Ovary (tissue), 9 donors: ENCODE measurements around the gene BHLHE23. TPM values are rescaled to one million over a fixed set of nuclear protein-coding genes. Genes with fewer than 3 reads are reported as not detected.
A peak's percentile ranks its signal among the peaks of the same experiment; 100 is the strongest.

ENCODE experiments used
- DNase-seq, 5 donors: peaks; one replicate each; pipeline ENCODE4 v3.0.0-alpha.2; 2019 to 2020
- H3K27ac ChIP-seq, 2 donors: fragments of 200-600 bp; one replicate each; pipeline versions ENCODE4 v1.5.1 to v1.8.0; 2019 to 2022
- H3K27me3 ChIP-seq: fragments of 200-600 bp; one replicate; pipeline ENCODE4 v1.8.0; 2022
- H3K36me3 ChIP-seq: fragments of 200-600 bp; sonication (generic); one replicate; pipeline ENCODE4 v1.5.1; 2019
- H3K4me1 ChIP-seq: one replicate; pipeline ENCODE4 v1.8.1; 2013; ENCODE audit warnings: mild to moderate bottlenecking, moderate library complexity; ENCODE audit not compliant: insufficient read depth
- H3K4me3 ChIP-seq: fragments of 200-600 bp; sonication (generic); one replicate; pipeline ENCODE4 v1.5.1; 2017
- H3K9me3 ChIP-seq, 2 donors: fragments of 200-600 bp in 1 of 2; sonication (generic) in 1 of 2; one replicate each; pipeline versions ENCODE4 v1.5.1 to v1.8.1; 2013 to 2019; ENCODE audit warnings: mild to moderate bottlenecking in 1 of 2, moderate library complexity in 1 of 2
- CTCF ChIP-seq, 3 donors: fragments of 450-650 bp in 2 of 3; fragments of 200-600 bp in 1 of 3; IDR thresholded peaks; one replicate each; pipeline versions ENCODE4 v1.5.1 to v1.8.0; 2016 to 2022; ENCODE audit warnings: antibody characterized with exemption in 3 of 3, mild to moderate bottlenecking in 1 of 3
- EP300 ChIP-seq: sonication (generic); formaldehyde crosslinking; IDR thresholded peaks from one replicate; pipeline ENCODE4 v1.6.1; 2017; ENCODE audit warnings: antibody characterized with exemption
- POLR2A ChIP-seq: fragments of 450-650 bp; IDR thresholded peaks from one replicate; pipeline ENCODE4 v1.6.1; 2017; ENCODE audit warnings: antibody characterized with exemption, mild to moderate bottlenecking, moderate library complexity
- WGBS, 3 donors: extraction: QIAGEN DNeasy Blood & Tissue Kit in 1 of 3; methylation state at CpG; one replicate each; pipeline versions ENCODE4 v1.1.5 to v1.1.7; 2013 to 2017; 5-methylcytosine and 5-hydroxymethylcytosine counted together
- intact Hi-C, 4 donors: fragments of 100-400 bp; cut with DNase I; formaldehyde crosslinking; loops; one replicate each; pipeline versions ENCODE4 v1.11.0 to v1.15.1; 2022 to 2023
- polyA plus RNA-seq, 2 donors: library from polyadenylated mRNA; stranded (reverse); fragments of 200-250 nt in 1 of 2; fragments of 350-450 nt in 1 of 2; fragmentation: Illumina TruSeq in 1 of 2; extraction: RNeasy Lipid Tissue Mini Kit (QIAGEN cat#74804) in 1 of 2; gene quantifications; one replicate each; pipeline ENCODE4 v1.2.3, GENCODE V29; 2013 to 2014
- total RNA-seq, 7 donors: library from RNA; depleted of rRNA in 2 of 7; stranded (reverse); fragments of >200 nt in 2 of 7; fragmentation: NEBNext Ultra II Directional in 3 of 7; extraction: Animal tissue kit (Norgen Biotek cat#: 25700) in 3 of 7; gene quantifications; one replicate each; pipeline versions ENCODE4 v1.1.0 to v1.2.4, GENCODE V29; 2016 to 2023
- donor health status: DM: no; HTN: no; CAD: no; lungs with moderate emphysema.
- donor health status: DM: no; HTN: no; CAD: no.
- donor health status: Bipolar disorder and iron deficiency.
- donor health status: DM: yes; HTN: yes; CAD: no.
- donor health status: DM: no; HTN: no; CAD: no.
- donor health status: DM: yes; HTN: yes; CAD: no.

The BHLHE23 gene
- total and polyA plus RNA-seq, 9 donors = not detected

DNA sequence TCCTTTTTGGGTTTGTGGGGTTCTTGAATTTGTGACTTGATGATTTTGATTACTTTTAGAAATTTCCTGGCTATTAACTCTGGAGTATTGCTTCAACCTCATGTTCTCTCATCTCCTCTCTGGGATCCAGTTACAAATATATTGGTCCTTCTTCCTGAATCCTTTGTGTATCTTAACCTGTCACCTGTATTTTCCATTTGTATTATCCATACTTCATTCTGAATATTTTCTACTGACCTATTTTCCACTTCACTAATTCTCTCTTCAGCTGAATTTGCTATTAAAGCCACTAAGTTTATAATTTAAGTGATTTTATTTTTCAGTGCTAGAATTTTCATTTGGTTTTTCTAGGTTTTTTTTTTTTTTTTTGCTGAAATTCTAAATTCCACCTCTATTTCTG lies 6.4 kb upstream of the BHLHE23 start:
- peaks cover 6% of the 10 kb centered on the region for H3K27me3 ChIP-seq
- peaks cover 0 to 6% of the 10 kb centered on the region in 2 donors for H3K9me3 ChIP-seq
- no peak for DNase-seq
- intact Hi-C loops = no loop called here
- H3K4me3 ChIP-seq = no peak overlapping the region
- peaks cover 1% of the 10 kb centered on the region for H3K4me1 ChIP-seq
- TF ChIP-seq EP300 (no peak), POLR2A (no peak), CTCF (IDR thresholded peaks at IDR 0.05) (no peak)
- H3K27ac ChIP-seq = no peak overlapping the region
- H3K36me3 ChIP-seq = no peaks in the 10 kb centered on the region

DNA sequence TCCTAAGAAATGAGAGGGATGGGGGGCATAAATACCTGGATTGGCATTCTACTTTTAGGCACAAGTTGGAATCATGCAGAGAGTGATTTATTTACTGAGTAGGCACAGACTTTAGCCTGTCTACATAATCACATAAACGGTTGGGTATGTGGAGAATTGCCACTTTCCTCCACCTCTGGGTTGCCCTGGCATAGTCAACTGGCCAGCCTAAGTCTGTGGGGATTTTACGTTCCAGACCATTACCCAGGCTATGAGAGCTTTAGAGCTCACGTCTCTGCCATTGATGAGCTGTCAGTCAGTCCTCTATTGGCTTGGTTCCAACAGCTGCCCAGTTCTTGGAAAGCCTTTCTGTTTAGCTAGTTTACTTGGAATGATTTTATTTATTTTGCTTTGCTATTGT lies 5.0 kb upstream of the BHLHE23 start:
- intact Hi-C loops = loop anchor here in 1 of 4 donors (2.0 kb wide), 1 partner anchor 39 kb away; no protein-coding TSS in a partner anchor
- H3K4me1 ChIP-seq = peaks cover 1% of the 10 kb centered on the region
- H3K27me3 ChIP-seq = peaks cover 6% of the 10 kb centered on the region
- TF ChIP-seq EP300 = no peak
- no peak for DNase-seq
- WGBS, 3 donors = 55 to 66% (median 57%) methylated on average over 3 of the region's 3 CpGs
- H3K27ac ChIP-seq = no peak overlapping the region
- no peaks in the 10 kb centered on the region for H3K36me3 ChIP-seq
- H3K4me3 ChIP-seq = no peak overlapping the region
- peaks cover 0 to 6% of the 10 kb centered on the region in 2 donors for H3K9me3 ChIP-seq

- Histone ChIP-seq H3K4me3 (no peak overlapping the region), H3K4me1 (peaks cover 1% of the 10 kb centered on the region), H3K36me3 (no peaks in the 10 kb centered on the region), H3K27ac (no peak overlapping the region), H3K9me3 (peaks cover 0 to 6% of the 10 kb centered on the region in 2 donors), H3K27me3 (peaks cover 6% of the 10 kb centered on the region)
- intact Hi-C loops = loop anchor here (2.0 to 10.0 kb wide), 6 partner anchors 37 to 343 kb away; no protein-coding TSS in a partner anchor
- TF ChIP-seq POLR2A (no peak), EP300 (no peak), CTCF (IDR thresholded peaks at IDR 0.05) (no peak)
- WGBS, 3 donors = 9 to 24% (median 15%) methylated on average over 30 of the region's 30 CpGs
- DNase-seq = no peak
These were observed 3.4 kb upstream of the BHLHE23 start for GRCh38 chr20:63009988-63010769.

GRCh38 chr20:63009045-63009961 lies 2.5 kb upstream of the BHLHE23 start:
- H3K4me1 ChIP-seq = peaks cover 1% of the 10 kb centered on the region
- peaks cover 0 to 6% of the 10 kb centered on the region in 2 donors for H3K9me3 ChIP-seq
- peaks cover 6% of the 10 kb centered on the region for H3K27me3 ChIP-seq
- no peaks in the 10 kb centered on the region for H3K36me3 ChIP-seq
- TF ChIP-seq CTCF (IDR thresholded peaks at IDR 0.05) (peak; percentile 86 to 93 (median 91)), EP300 (no peak), POLR2A (no peak)
- peak; percentile 57 to 87 (median 77) for DNase-seq
- WGBS, 3 donors = 4 to 10% (median 5%) methylated on average over 40 to 54 of the region's 54 CpGs
- H3K4me3 ChIP-seq = no peak overlapping the region
- intact Hi-C loops = loop anchor here (2.0 to 10.0 kb wide), 6 partner anchors 37 to 342 kb away; no protein-coding TSS in a partner anchor
- H3K27ac ChIP-seq = no peak overlapping the region
